Lower leg skin (tissue), 4 donors: ENCODE data around the gene JSRP1. TPM values are rescaled to one million over a fixed set of nuclear protein-coding genes. Genes with fewer than 3 reads are reported as not detected.

Source experiments
- DNase-seq, 2 donors: peaks; one replicate each; pipeline ENCODE4 v3.0.0-alpha.2; 2019; ENCODE audit warnings: low spot score in 2 of 2
- H3K4me3 ChIP-seq: fragments of 200-600 bp; sonication (generic); 2 replicates; pipeline ENCODE4 v1.5.1; 2017; ENCODE audit warnings: mild to moderate bottlenecking, low read depth; ENCODE audit not compliant: poor library complexity, severe bottlenecking
- CTCF ChIP-seq, 3 donors: fragments of 450-650 bp; IDR thresholded peaks; one replicate each; pipeline ENCODE4 v1.5.1; 2016; ENCODE audit warnings: antibody characterized with exemption in 3 of 3, mild to moderate bottlenecking in 3 of 3, moderate library complexity in 2 of 3
- POLR2A ChIP-seq, 2 donors: fragments of 450-650 bp; IDR thresholded peaks; one replicate each; pipeline ENCODE4 v1.6.1; 2016 to 2017; ENCODE audit warnings: antibody characterized with exemption in 2 of 2, mild to moderate bottlenecking in 1 of 2, moderate library complexity in 1 of 2
- WGBS, 2 donors: methylation state at CpG; one replicate each; pipeline ENCODE4 v1.1.5; 2018; 5-methylcytosine and 5-hydroxymethylcytosine counted together
- intact Hi-C: fragments of 100-400 bp; cut with DNase I; formaldehyde crosslinking; loops from one replicate; pipeline ENCODE4 v1.15.0; 2023; ENCODE audit warnings: low total_unique reads
- microRNA counts, 2 donors: library from miRNA; unstranded; fragments of <30 nt; microRNA quantifications; one replicate each; lab custom pipeline; 2016
- microRNA-seq, 2 donors: library from miRNA; unstranded; fragments of <30 nt; microRNA quantifications; one replicate each; pipeline ENCODE4, GENCODE V29; 2016; ENCODE audit warnings: borderline replicate concordance in 2 of 2, borderline number of aligned reads in 1 of 2
- total RNA-seq, 4 donors: library from RNA; depleted of rRNA; stranded (reverse); fragments of >200 nt; gene quantifications; one replicate each; pipeline ENCODE4 v1.1.0, GENCODE V29; 2016

Gene JSRP1
- total RNA-seq, 4 donors from 2014 or later: not detected

DNA sequence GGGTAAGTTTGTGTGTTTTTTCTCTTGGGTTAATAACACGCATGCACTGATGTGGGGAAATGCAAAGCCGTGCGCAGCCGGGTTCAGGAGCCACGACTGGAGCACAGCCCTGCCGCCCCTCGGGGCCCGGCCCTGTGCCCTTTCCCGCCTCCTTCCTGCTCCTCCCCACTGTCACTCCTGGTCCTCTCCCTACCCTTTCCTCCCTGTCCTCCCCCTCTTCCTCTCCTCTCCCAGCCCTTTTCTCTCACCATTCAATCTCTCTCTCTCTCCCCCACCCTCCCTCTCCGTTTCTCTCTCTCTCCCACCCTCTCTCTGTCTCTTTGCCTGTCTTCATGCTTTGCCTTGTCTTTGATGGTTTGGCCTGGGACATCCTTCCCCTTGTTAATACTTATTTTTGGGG is 47.2 kb downstream of the JSRP1 start:
- 50 to 52% methylated on average over 10 of the region's 10 CpGs for WGBS, 2 donors
- no peak for TF ChIP-seq CTCF (IDR thresholded peaks at IDR 0.05)
- no peak for TF ChIP-seq POLR2A (IDR thresholded peaks at IDR 0.05)
- intact Hi-C loops: no loop called here
- H3K4me3 ChIP-seq: no peak overlapping the region
- DNase-seq: no peak

GRCh38 chr19:2207991-2208860 is 48.0 kb downstream of the JSRP1 start:
- 34 to 45% methylated on average over 27 to 34 of the region's 36 CpGs for WGBS, 2 donors
- no peak for TF ChIP-seq CTCF (IDR thresholded peaks at IDR 0.05)
- no peak for TF ChIP-seq POLR2A (IDR thresholded peaks at IDR 0.05)
- peak; percentile 88 to 97 for DNase-seq
- H3K4me3 ChIP-seq: no peak overlapping the region
- intact Hi-C loops: no loop called here

DNA sequence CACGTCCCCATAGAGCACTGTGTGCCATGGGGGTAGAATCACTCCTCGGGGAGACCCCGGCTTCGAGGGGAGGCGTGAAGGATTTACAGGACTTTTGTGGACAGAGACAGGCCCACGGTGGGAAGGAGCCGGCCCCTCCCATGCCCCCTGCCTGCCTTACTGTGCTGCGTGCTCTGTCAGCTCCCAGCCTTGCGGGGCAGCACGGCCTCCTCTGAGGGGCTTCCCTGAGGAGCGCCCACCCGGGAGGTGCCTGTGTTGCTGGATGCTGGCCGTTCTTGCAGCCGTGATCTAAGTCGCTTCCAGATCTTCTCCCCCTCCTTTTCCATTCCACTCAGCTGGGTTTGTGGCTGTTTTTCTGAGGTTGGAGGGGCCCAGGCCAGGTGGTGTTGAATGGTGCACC is 49.2 kb downstream of the JSRP1 start:
- intact Hi-C loops: no loop called here
- no peak overlapping the region for H3K4me3 ChIP-seq
- no peak for TF ChIP-seq CTCF (IDR thresholded peaks at IDR 0.05)
- no peak for TF ChIP-seq POLR2A (IDR thresholded peaks at IDR 0.05)
- no peak for DNase-seq
- WGBS, 2 donors: 89 to 90% methylated on average over 14 to 15 of the region's 15 CpGs

GRCh38 chr19:2202366-2202765 is 53.9 kb downstream of the JSRP1 start:
- TF ChIP-seq CTCF (IDR thresholded peaks at IDR 0.05): no peak
- no peak for DNase-seq
- intact Hi-C loops: no loop called here
- WGBS, 2 donors: 75 to 76% methylated on average over 15 of the region's 15 CpGs
- H3K4me3 ChIP-seq: no peak overlapping the region

MicroRNAs within 50 kb of the gene (microRNA counts, 767-probe panel; counts per million panel counts)
- 0 to 358 counts per million in 2 donors for microRNA hsa-miR-1227 (lab: Ali Mortazavi, UCI)

Small RNAs within 50 kb of the gene (microRNA-seq; reads per million reads assigned to microRNA genes)
- gene MIR1227: 0.57 to 4.8 reads per million in 2 donors
- 0 reads per million in 2 donors for gene MIR4321

Other genes starting within 250 kb of the JSRP1 start
- gene BTBD2, start 240.7 kb downstream of the JSRP1 start, total RNA-seq: 10 to 100 TPM; 85.0 to 99.3 (median 94.9) TPM
- gene MKNK2, start 205.2 kb downstream of the JSRP1 start, total RNA-seq: 100 to 1,000 TPM; 224 to 367 (median 251) TPM
- 10 to 100 TPM; 26.4 to 46.0 (median 34.5) TPM for gene MOB3A, start 160.1 kb downstream of the JSRP1 start, total RNA-seq
- gene IZUMO4, start 159.5 kb downstream of the JSRP1 start, total RNA-seq: 1 to 10 TPM in 3 of 4 donors, under 1 TPM in 1; 0.25 to 8.8 (median 4.3) TPM
- gene AP3D1, start 104.9 kb downstream of the JSRP1 start, total RNA-seq: 10 to 100 TPM; 46.5 to 84.7 (median 71.8) TPM
- gene DOT1L, start 92.5 kb downstream of the JSRP1 start, total RNA-seq: 10 to 100 TPM; 17.5 to 31.3 (median 20.7) TPM
- gene PLEKHJ1, start 20.1 kb downstream of the JSRP1 start, total RNA-seq: 10 to 100 TPM; 52.2 to 80.5 (median 70.0) TPM
- 10 to 100 TPM; 35.6 to 85.6 (median 47.8) TPM for gene SF3A2, start 19.6 kb downstream of the JSRP1 start, total RNA-seq
- gene AMH, start 7.1 kb downstream of the JSRP1 start, total RNA-seq: 1 to 10 TPM in 3 of 4 donors, under 1 TPM in 1; 0.13 to 1.3 (median 1.2) TPM
- under 1 TPM; 0.30 to 0.97 (median 0.76) TPM for gene PEAK3, start 25.8 kb upstream of the JSRP1 start, total RNA-seq
- gene LINGO3, start 51.7 kb upstream of the JSRP1 start, total RNA-seq: under 1 TPM in 1 of 4 donors, not detected in 3; 0.26 TPM
- 100 to 1,000 TPM in 2 of 4 donors, 10 to 100 TPM in 2; 57.2 to 140 (median 94.9) TPM for gene LSM7, start 72.2 kb upstream of the JSRP1 start, total RNA-seq
- 10 to 100 TPM; 36.1 to 84.7 (median 51.0) TPM for gene SPPL2B, start 72.3 kb upstream of the JSRP1 start, total RNA-seq
- gene TMPRSS9, start 103.8 kb upstream of the JSRP1 start, total RNA-seq: not detected
- 10 to 100 TPM; 34.2 to 52.8 (median 44.9) TPM for gene TIMM13, start 171.2 kb upstream of the JSRP1 start, total RNA-seq
- 10 to 100 TPM; 14.4 to 41.8 (median 34.7) TPM for gene LMNB2, start 200.5 kb upstream of the JSRP1 start, total RNA-seq
- 100 to 1,000 TPM in 2 of 4 donors, 10 to 100 TPM in 2; 74.0 to 205 (median 106) TPM for gene GADD45B, start 219.7 kb upstream of the JSRP1 start, total RNA-seq